HUES48 (cell line): Measurements from ENCODE around the gene DDR1.

Source experiments
- H3K27ac ChIP-seq: one replicate; pipeline ENCODE4 v1.7.0; 2013; ENCODE audit warnings: low read depth, low read length, inconsistent platforms
- H3K27me3 ChIP-seq: 2 replicates; pipeline ENCODE4 v1.6.1; 2013; ENCODE audit warnings: mild to moderate bottlenecking, low read length; ENCODE audit not compliant: control insufficient read depth, insufficient read depth
- H3K36me3 ChIP-seq: 2 replicates; pipeline ENCODE4 v1.6.1; 2013; ENCODE audit warnings: low read length; ENCODE audit not compliant: control insufficient read depth, insufficient read depth
- H3K4me1 ChIP-seq: 2 replicates; pipeline ENCODE4 v1.6.1; 2013; ENCODE audit warnings: mild to moderate bottlenecking, low read length; ENCODE audit not compliant: control insufficient read depth, insufficient read depth
- H3K4me3 ChIP-seq: 2 replicates; pipeline ENCODE4 v1.5.1; 2013; ENCODE audit warnings: mild to moderate bottlenecking, low read depth, low read length
- H3K9ac ChIP-seq: 2 replicates; pipeline ENCODE4 v1.6.1; 2013; ENCODE audit warnings: mild to moderate bottlenecking, low read depth, low read length, moderate library complexity
- H3K9me3 ChIP-seq: 2 replicates; pipeline ENCODE4 v1.6.1; 2013; ENCODE audit warnings: low read length; ENCODE audit not compliant: control insufficient read depth, insufficient read depth

The DDR1 gene

GRCh38 chr6:30882759-30883684, 1.3 kb upstream of the DDR1 start:
- peak overlapping the region; percentile 75 for H3K4me3 ChIP-seq

GRCh38 chr6:30884521-30885480, 482 bp downstream of the DDR1 start:
- H3K27ac ChIP-seq, result peak overlapping the region; percentile 94
- peaks cover 15% of the 10 kb centered on the region for H3K36me3 ChIP-seq
- peaks cover 54% of the 10 kb centered on the region for H3K4me1 ChIP-seq
- no peaks in the 10 kb centered on the region for H3K9me3 ChIP-seq
- H3K27me3 ChIP-seq, result no peaks in the 10 kb centered on the region
- H3K9ac ChIP-seq, result peak overlapping the region; percentile 31; the same call in 1 of the 2 replicates
- peak overlapping the region; percentile 75 for H3K4me3 ChIP-seq

More at GRCh38 chr6:30882759-30883684, 1.3 kb upstream of the DDR1 start:
- peak overlapping the region; percentile 94 for H3K27ac ChIP-seq
- H3K27me3 ChIP-seq, result no peaks in the 10 kb centered on the region; the same call in 1 of the 2 replicates
- H3K4me1 ChIP-seq, result peaks cover 62% of the 10 kb centered on the region
- 0 out of 2 replicates have a peak overlapping the region, but pooled peaks have one; percentile 14 for H3K9ac ChIP-seq
- no peaks in the 10 kb centered on the region for H3K9me3 ChIP-seq
- H3K36me3 ChIP-seq, result no peaks in the 10 kb centered on the region

- Histone ChIP-seq H3K9ac (peak overlapping the region; percentile 43), H3K27ac (peak overlapping the region; percentile 94)
Measured at GRCh38 chr6:30885481-30885998, 1.2 kb downstream of the DDR1 start.

GRCh38 chr6:30885999-30886896, 1.9 kb downstream of the DDR1 start:
- H3K27me3 ChIP-seq, result no peaks in the 10 kb centered on the region
- H3K4me3 ChIP-seq, result peak overlapping the region; percentile 75
- H3K36me3 ChIP-seq, result peaks cover 29% of the 10 kb centered on the region
- H3K9ac ChIP-seq, result peak overlapping the region; percentile 43
- H3K9me3 ChIP-seq, result no peaks in the 10 kb centered on the region
- H3K27ac ChIP-seq, result peak overlapping the region; percentile 94
- peaks cover 41% of the 10 kb centered on the region for H3K4me1 ChIP-seq

More at GRCh38 chr6:30885481-30885998, 1.2 kb downstream of the DDR1 start:
- Histone ChIP-seq H3K36me3 (peaks cover 22% of the 10 kb centered on the region), H3K27me3 (no peaks in the 10 kb centered on the region), H3K4me3 (peak overlapping the region; percentile 75), H3K9me3 (no peaks in the 10 kb centered on the region), H3K4me1 (peaks cover 47% of the 10 kb centered on the region)

GRCh38 chr6:30886897-30887255, 2.6 kb downstream of the DDR1 start:
- H3K4me3 ChIP-seq, result peak overlapping the region; percentile 75
- no peak overlapping the region for H3K9ac ChIP-seq
- H3K27ac ChIP-seq, result peak overlapping the region; percentile 94
- peaks cover 35% of the 10 kb centered on the region for H3K36me3 ChIP-seq
- peaks cover 34% of the 10 kb centered on the region for H3K4me1 ChIP-seq
- no peaks in the 10 kb centered on the region for H3K27me3 ChIP-seq
- H3K9me3 ChIP-seq, result no peaks in the 10 kb centered on the region

- Histone ChIP-seq H3K4me3 (no peak overlapping the region), H3K27me3 (no peaks in the 10 kb centered on the region), H3K4me1 (peaks cover 23% of the 10 kb centered on the region), H3K9ac (no peak overlapping the region), H3K36me3 (peaks cover 47% of the 10 kb centered on the region), H3K9me3 (no peaks in the 10 kb centered on the region), H3K27ac (no peak overlapping the region)
Measured at GRCh38 chr6:30887901-30888815, 3.8 kb downstream of the DDR1 start.

GRCh38 chr6:30888816-30889495, 4.6 kb downstream of the DDR1 start:
- H3K9ac ChIP-seq, result no peak overlapping the region
- H3K4me1 ChIP-seq, result peaks cover 18% of the 10 kb centered on the region
- H3K27ac ChIP-seq, result no peak overlapping the region

GRCh38 chr6:30889496-30889885, 5.2 kb downstream of the DDR1 start:
- Histone ChIP-seq H3K4me1 (peaks cover 18% of the 10 kb centered on the region), H3K36me3 (peaks cover 61% of the 10 kb centered on the region), H3K27ac (no peak overlapping the region), H3K4me3 (no peak overlapping the region), H3K9ac (no peak overlapping the region), H3K9me3 (no peaks in the 10 kb centered on the region), H3K27me3 (no peaks in the 10 kb centered on the region)

More at GRCh38 chr6:30888816-30889495, 4.6 kb downstream of the DDR1 start:
- peaks cover 55% of the 10 kb centered on the region for H3K36me3 ChIP-seq
- H3K9me3 ChIP-seq, result no peaks in the 10 kb centered on the region
- no peak overlapping the region for H3K4me3 ChIP-seq
- H3K27me3 ChIP-seq, result no peaks in the 10 kb centered on the region
